GM23248 (cell line): ENCODE data around the gene PLPPR1.

Source experiments
- EZH2 ChIP-seq: fragments of 200-600 bp; sonication (generic); IDR thresholded peaks from 2 replicates; pipeline ENCODE4 v1.6.1; 2018; ENCODE audit warnings: antibody characterized with exemption, mild to moderate bottlenecking; ENCODE audit not compliant: insufficient read depth, poor library complexity, severe bottlenecking
- EZH2phosphoT487 ChIP-seq: fragments of 200-600 bp; sonication (generic); IDR thresholded peaks from 2 replicates; pipeline ENCODE4 v1.6.1; 2018; ENCODE audit warnings: antibody characterized with exemption, moderate library complexity, mild to moderate bottlenecking, low read depth; ENCODE audit not compliant: insufficient read depth

DNA sequence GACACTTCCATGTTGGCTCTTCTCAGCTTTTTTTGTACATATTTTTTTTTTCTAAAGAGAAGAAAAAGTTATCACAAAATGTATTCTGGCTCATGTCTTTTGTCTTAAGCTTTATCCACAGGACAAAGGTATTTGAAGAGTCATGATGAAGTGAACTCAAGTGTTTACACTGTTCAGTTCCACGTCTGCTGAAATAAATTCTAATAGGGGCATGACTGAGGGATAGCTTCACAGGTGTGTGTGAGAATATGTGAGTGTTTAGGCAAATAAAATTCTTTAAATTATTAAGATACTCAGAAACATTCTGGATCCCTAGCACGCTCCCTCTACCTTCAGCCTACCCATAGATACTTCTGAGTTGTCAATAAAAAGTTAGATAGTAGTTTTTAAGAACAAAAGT is 296.5 kb downstream of the PLPPR1 start:
- TF ChIP-seq EZH2phosphoT487 (no peak), EZH2 (no peak)
